ENCODE data around the gene NELL1.

The NELL1 gene

DNA sequence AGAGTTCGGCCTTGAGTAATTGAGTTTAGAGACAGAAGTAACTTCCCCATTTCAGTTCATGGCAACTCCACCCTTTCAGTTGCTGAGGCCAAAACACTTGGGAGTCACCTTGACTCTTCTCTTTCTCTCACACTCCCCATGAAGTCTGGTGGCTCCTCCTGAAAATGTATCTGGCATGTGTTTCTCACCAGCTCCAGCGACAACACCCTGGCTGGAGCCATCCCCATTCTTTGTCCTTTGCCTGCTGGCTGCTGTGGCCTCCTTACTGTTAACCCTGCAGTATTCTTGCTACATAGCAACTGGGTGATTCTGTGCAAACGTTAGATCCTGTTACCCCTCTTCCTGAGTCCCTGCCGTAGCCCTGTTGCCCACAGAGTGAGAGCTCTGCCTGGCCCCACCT is 46.1 kb upstream of the NELL1 start:
- no peaks in the 10 kb centered on the region for H3K79me2 ChIP-seq (ENCODE audit: insufficient read depth, low read length)
- H2AFZ ChIP-seq (ENCODE audit: low read length): no peak overlapping the region
- no peaks in the 10 kb centered on the region for H3K27me3 ChIP-seq (ENCODE audit: insufficient read depth, low read length, poor library complexity, severe bottlenecking)
- H3F3A ChIP-seq (ENCODE audit: low read depth): no peaks in the 10 kb centered on the region
- no peaks in the 10 kb centered on the region for H4K20me1 ChIP-seq (ENCODE audit: insufficient read depth, low read length, poor library complexity, severe bottlenecking)
- no peaks in the 10 kb centered on the region for H3K4me1 ChIP-seq (ENCODE audit: insufficient read depth, low read length, poor library complexity, severe bottlenecking)
- no peak overlapping the region for H3K4me3 ChIP-seq (ENCODE audit: low read length, poor library complexity, severe bottlenecking)
- no peak overlapping the region for H3K9ac ChIP-seq (ENCODE audit: low read depth, low read length, poor library complexity, severe bottlenecking)
- no peaks in the 10 kb centered on the region for H3K9me2 ChIP-seq (replicated peaks; ENCODE audit: low read depth, low read length)
- TF ChIP-seq, protein P1, sequence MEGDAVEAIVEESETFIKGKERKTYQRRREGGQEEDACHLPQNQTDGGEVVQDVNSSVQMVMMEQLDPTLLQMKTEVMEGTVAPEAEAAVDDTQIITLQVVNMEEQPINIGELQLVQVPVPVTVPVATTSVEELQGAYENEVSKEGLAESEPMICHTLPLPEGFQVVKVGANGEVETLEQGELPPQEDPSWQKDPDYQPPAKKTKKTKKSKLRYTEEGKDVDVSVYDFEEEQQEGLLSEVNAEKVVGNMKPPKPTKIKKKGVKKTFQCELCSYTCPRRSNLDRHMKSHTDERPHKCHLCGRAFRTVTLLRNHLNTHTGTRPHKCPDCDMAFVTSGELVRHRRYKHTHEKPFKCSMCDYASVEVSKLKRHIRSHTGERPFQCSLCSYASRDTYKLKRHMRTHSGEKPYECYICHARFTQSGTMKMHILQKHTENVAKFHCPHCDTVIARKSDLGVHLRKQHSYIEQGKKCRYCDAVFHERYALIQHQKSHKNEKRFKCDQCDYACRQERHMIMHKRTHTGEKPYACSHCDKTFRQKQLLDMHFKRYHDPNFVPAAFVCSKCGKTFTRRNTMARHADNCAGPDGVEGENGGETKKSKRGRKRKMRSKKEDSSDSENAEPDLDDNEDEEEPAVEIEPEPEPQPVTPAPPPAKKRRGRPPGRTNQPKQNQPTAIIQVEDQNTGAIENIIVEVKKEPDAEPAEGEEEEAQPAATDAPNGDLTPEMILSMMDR (conservative IDR thresholded peaks at IDR 0.05; ENCODE audit: low read length): no peak
- no peak for TF ChIP-seq EZH2phosphoT487 (IDR thresholded peaks at IDR 0.05; ENCODE audit: borderline replicate concordance)
- H3K9me3 ChIP-seq (ENCODE audit: insufficient read depth, low read depth, low read length): no peaks in the 10 kb centered on the region
- no peak overlapping the region for H3K4me2 ChIP-seq (ENCODE audit: low read depth, low read length, poor library complexity, severe bottlenecking)
- no peaks in the 10 kb centered on the region for H3K36me3 ChIP-seq (ENCODE audit: insufficient read depth, low read length)

DNA sequence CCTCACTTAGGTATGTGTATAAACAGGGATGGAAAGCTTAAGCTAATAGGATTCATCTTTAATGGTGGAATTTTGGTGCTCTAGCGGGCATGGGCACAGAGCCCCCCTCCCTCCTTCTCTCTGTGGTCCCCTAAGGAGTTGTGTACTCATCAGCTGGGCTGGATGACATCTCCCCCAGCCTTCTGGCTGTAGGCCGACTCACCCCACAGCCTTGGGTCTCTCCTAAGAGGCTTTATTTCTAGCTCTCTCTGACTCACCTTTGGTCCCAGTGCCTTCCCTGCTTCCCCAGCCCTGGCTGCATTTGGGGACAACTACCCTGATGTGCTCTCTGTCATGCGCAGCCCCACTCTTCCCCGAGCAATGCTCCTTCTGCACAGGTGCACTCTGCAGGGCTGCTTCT is 43.1 kb upstream of the NELL1 start:
- no peak overlapping the region for H3K4me3 ChIP-seq (ENCODE audit: low read length, poor library complexity, severe bottlenecking)
- no peaks in the 10 kb centered on the region for H3K79me2 ChIP-seq (ENCODE audit: insufficient read depth, low read length)
- no peaks in the 10 kb centered on the region for H4K20me1 ChIP-seq (ENCODE audit: insufficient read depth, low read length, poor library complexity, severe bottlenecking)
- no peak overlapping the region for H2AFZ ChIP-seq (ENCODE audit: low read length)
- H3K4me1 ChIP-seq (ENCODE audit: insufficient read depth, low read length, poor library complexity, severe bottlenecking): no peaks in the 10 kb centered on the region
- no peaks in the 10 kb centered on the region for H3K9me3 ChIP-seq (ENCODE audit: insufficient read depth, low read depth, low read length)
- no peaks in the 10 kb centered on the region for H3K27me3 ChIP-seq (ENCODE audit: insufficient read depth, low read length, poor library complexity, severe bottlenecking)
- H3K4me2 ChIP-seq (ENCODE audit: low read depth, low read length, poor library complexity, severe bottlenecking): no peak overlapping the region
- no peaks in the 10 kb centered on the region for H3K36me3 ChIP-seq (ENCODE audit: insufficient read depth, low read length)
- H3K9ac ChIP-seq (ENCODE audit: low read depth, low read length, poor library complexity, severe bottlenecking): no peak overlapping the region
- H3F3A ChIP-seq (ENCODE audit: low read depth): no peaks in the 10 kb centered on the region
- no peak for TF ChIP-seq EZH2phosphoT487 (IDR thresholded peaks at IDR 0.05; ENCODE audit: borderline replicate concordance)
- TF ChIP-seq, protein P1 (conservative IDR thresholded peaks at IDR 0.05; ENCODE audit: low read length): no peak
- H3K9me2 ChIP-seq (replicated peaks; ENCODE audit: low read depth, low read length): no peaks in the 10 kb centered on the region

DNA sequence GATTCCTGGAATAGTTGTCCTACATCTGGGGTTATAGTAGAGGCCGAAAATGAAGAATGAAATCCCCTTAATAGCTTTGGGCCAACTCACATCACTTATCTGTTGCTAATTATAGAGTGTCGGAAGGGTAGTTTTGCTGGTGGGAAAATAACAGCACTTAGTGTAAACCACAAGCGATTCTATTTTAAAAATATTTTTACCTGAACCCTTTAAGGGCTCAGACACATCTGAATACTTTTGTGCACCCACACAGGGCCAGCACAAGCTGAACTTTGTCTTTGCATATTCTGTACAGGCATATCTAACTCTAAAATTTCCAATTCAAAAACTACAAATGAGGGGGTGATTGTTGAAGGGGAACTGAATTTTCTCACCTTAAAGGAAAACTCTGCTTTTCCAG is 42.4 kb upstream of the NELL1 start:
- H2AFZ ChIP-seq (ENCODE audit: low read length): no peak overlapping the region
- H3K9me3 ChIP-seq (ENCODE audit: insufficient read depth, low read depth, low read length): no peaks in the 10 kb centered on the region
- H3K9ac ChIP-seq (ENCODE audit: low read depth, low read length, poor library complexity, severe bottlenecking): no peak overlapping the region
- H3K9me2 ChIP-seq (replicated peaks; ENCODE audit: low read depth, low read length): no peaks in the 10 kb centered on the region
- TF ChIP-seq EZH2phosphoT487 (IDR thresholded peaks at IDR 0.05; ENCODE audit: borderline replicate concordance): no peak
- TF ChIP-seq, protein P1 (conservative IDR thresholded peaks at IDR 0.05; ENCODE audit: low read length): no peak
- no peak overlapping the region for H3K4me3 ChIP-seq (ENCODE audit: low read length, poor library complexity, severe bottlenecking)
- no peaks in the 10 kb centered on the region for H3K79me2 ChIP-seq (ENCODE audit: insufficient read depth, low read length)
- no peaks in the 10 kb centered on the region for H3K27me3 ChIP-seq (ENCODE audit: insufficient read depth, low read length, poor library complexity, severe bottlenecking)
- H3K4me1 ChIP-seq (ENCODE audit: insufficient read depth, low read length, poor library complexity, severe bottlenecking): no peaks in the 10 kb centered on the region
- no peaks in the 10 kb centered on the region for H4K20me1 ChIP-seq (ENCODE audit: insufficient read depth, low read length, poor library complexity, severe bottlenecking)
- no peaks in the 10 kb centered on the region for H3K36me3 ChIP-seq (ENCODE audit: insufficient read depth, low read length)
- H3F3A ChIP-seq (ENCODE audit: low read depth): no peaks in the 10 kb centered on the region
- H3K4me2 ChIP-seq (ENCODE audit: low read depth, low read length, poor library complexity, severe bottlenecking): no peak overlapping the region
